GM18511 (cell line): ENCODE data around the gene UNC5CL.
A peak's percentile ranks its signal among the peaks of the same experiment; 100 is the strongest.
"Not testable (repeated sequence)": the region's sequence is repeated elsewhere in the genome, so short reads cannot be mapped to it uniquely, and the experiment has no call there.

Source experiments
- ATAC-seq: cut with Tn5 transposase; IDR thresholded peaks from one replicate; pipeline ENCODE4 v1.9.1; 2021; ENCODE audit warnings: mild to moderate bottlenecking, moderate library complexity; ENCODE audit not compliant: unreplicated experiment

UNC5CL gene

GRCh38 chr6:41040101-41040939 is 1.3 kb upstream of the UNC5CL start:
- ATAC-seq, result peak; percentile 55

GRCh38 chr6:41038205-41038604 is 816 bp downstream of the UNC5CL start:
- ATAC-seq, result no peak

- ATAC-seq, result no peak
Observed at GRCh38 chr6:41037107-41037900, 1.7 kb downstream of the UNC5CL start.

GRCh38 chr6:41036601-41037000 is 2.4 kb downstream of the UNC5CL start:
- no peak for ATAC-seq

- ATAC-seq, result no peak
Observed at GRCh38 chr6:41036186-41036585, 2.8 kb downstream of the UNC5CL start.

- no peak for ATAC-seq
Observed at GRCh38 chr6:41033776-41034175, 5.2 kb downstream of the UNC5CL start.

GRCh38 chr6:41032830-41033229 is 6.2 kb downstream of the UNC5CL start:
- ATAC-seq, result no peak

GRCh38 chr6:41028561-41029412 is 10.2 kb downstream of the UNC5CL start:
- ATAC-seq, result peak; percentile 52

- peak; percentile 88 for ATAC-seq
Observed at GRCh38 chr6:41027799-41028560, 11.0 kb downstream of the UNC5CL start.

GRCh38 chr6:41027241-41027640 is 11.8 kb downstream of the UNC5CL start:
- no peak for ATAC-seq

- no peak for ATAC-seq
Observed at GRCh38 chr6:41025966-41026530, 13.0 kb downstream of the UNC5CL start.

GRCh38 chr6:41023114-41023513 is 15.9 kb downstream of the UNC5CL start:
- ATAC-seq, result no peak

- ATAC-seq, result no peak
Observed at GRCh38 chr6:41022294-41022693, 16.7 kb downstream of the UNC5CL start.

GRCh38 chr6:41021832-41022231 is 17.2 kb downstream of the UNC5CL start:
- no peak for ATAC-seq

GRCh38 chr6:41017663-41018062 is 21.4 kb downstream of the UNC5CL start:
- ATAC-seq, result no peak

GRCh38 chr6:41015860-41016259 is 23.2 kb downstream of the UNC5CL start:
- not testable (repeated sequence) for ATAC-seq

- no peak for ATAC-seq
Observed at GRCh38 chr6:41014780-41015179, 24.2 kb downstream of the UNC5CL start.

- ATAC-seq, result no peak
Observed at GRCh38 chr6:41013466-41014153, 25.4 kb downstream of the UNC5CL start.

- ATAC-seq, result no peak
Observed at GRCh38 chr6:41011673-41012072, 27.3 kb downstream of the UNC5CL start.
